HepG2 (cell line): ENCODE data around the gene HNRNPL. TPM values are rescaled to one million over a fixed set of nuclear protein-coding genes. Genes with fewer than 3 reads are reported as not detected.

Experiments
- POLR2AphosphoS5 ChIP-seq: IDR thresholded peaks from 2 replicates; pipeline ENCODE4 v1.6.1; 2012; ENCODE audit warnings: low read depth, low read length
- ZNF407 ChIP-seq: sonication (generic); formaldehyde crosslinking; IDR thresholded peaks from one replicate; pipeline ENCODE4 v1.5.1; 2020; ENCODE audit warnings: mild to moderate bottlenecking, missing genetic modification reagents; ENCODE audit errors: not compliant biosample characterization
- ZNF512B ChIP-seq: sonication (generic); formaldehyde crosslinking; IDR thresholded peaks from 2 replicates; pipeline ENCODE4 v1.5.1; 2020; ENCODE audit warnings: missing genetic modification reagents, mild to moderate bottlenecking, borderline replicate concordance
- polyA plus RNA-seq, 8 experiments: library from polyadenylated mRNA; depleted of rRNA in 3 of 8; stranded (reverse) in 7 of 8; unstranded in 1 of 8; fragments of >200 nt; fragmentation: Illumina TruSeq in 4 of 8; extraction: Trizol in 4 of 8; gene quantifications; 2 replicates each; pipeline versions ENCODE4 v1.2.1 to v1.2.3, GENCODE V29; 2011 to 2016; ENCODE audit warnings: low read depth in 4 of 8, missing spikeins in 1 of 8, mixed read lengths in 1 of 8; ENCODE audit not compliant: insufficient read depth in 1 of 8
- total RNA-seq, 5 experiments: library from RNA; depleted of rRNA; stranded (reverse); fragments of >200 nt; fragmentation: Illumina TruSeq; extraction: Trizol; gene quantifications; 2 replicates each; pipeline ENCODE4 v1.2.3, GENCODE V29; 2016; ENCODE audit warnings: low read depth in 1 of 5

The HNRNPL gene
- total and polyA plus RNA-seq, 2 of the 13 experiments (the other 11 are each of a cell fraction or from before 2014, with no cell fraction given) = 156 to 278 TPM

- TF ChIP-seq ZNF512B (CRISPR knock-in tag) = no peak
- peak; percentile 15 for TF ChIP-seq ZNF407 (CRISPR knock-in tag)
- TF ChIP-seq POLR2AphosphoS5 = peak; percentile 24; the same call in 1 of the 2 replicates
Observed at GRCh38 chr19:38852231-38853044, 2.7 kb upstream of the HNRNPL start (continued).
